Body of pancreas (tissue), 4 donors: ENCODE measurements around the gene TANC2. TPM values are rescaled to one million over a fixed set of nuclear protein-coding genes. Genes with fewer than 3 reads are reported as not detected.

Source experiments
- ATAC-seq: fragments of 150-250 bp; one replicate; pipeline ENCODE4 v1.9.1; 2016
- DNase-seq, 4 donors: peaks; one replicate each; pipeline ENCODE4 v3.0.0-alpha.2; 2019
- H3K27ac ChIP-seq, 4 donors: fragments of 200-600 bp; sonication (generic); 1 replicate in 3 of 4; 2 replicates in 1 of 4; pipeline versions ENCODE4 v1.5.1 to v1.6.1; 2016 to 2019; ENCODE audit warnings: mild to moderate bottlenecking in 1 of 4, mixed read lengths in 1 of 4, moderate library complexity in 1 of 4
- H3K27me3 ChIP-seq, 2 donors: fragments of 200-600 bp; sonication (generic); one replicate each; pipeline ENCODE4 v1.6.0; 2016; ENCODE audit warnings: mild to moderate bottlenecking in 1 of 2
- H3K36me3 ChIP-seq, 2 donors: fragments of 200-600 bp; sonication (generic); replicated peaks in 1 of 2; 2 replicates each; pipeline ENCODE4 v1.5.1; 2016; ENCODE audit warnings: low read depth in 2 of 2; ENCODE audit not compliant: insufficient read depth in 1 of 2
- H3K4me1 ChIP-seq: fragments of 200-600 bp; sonication (generic); one replicate; pipeline ENCODE4 v1.6.0; 2016
- H3K4me3 ChIP-seq, 2 donors: fragments of 200-600 bp; sonication (generic); 1 replicate in 1 of 2; 2 replicates in 1 of 2; pipeline ENCODE4 v1.5.1; 2016 to 2019
- H3K9me3 ChIP-seq, 3 donors: fragments of 200-600 bp; sonication (generic); 1 replicate in 2 of 3; 2 replicates in 1 of 3; pipeline ENCODE4 v1.5.1; 2016
- CTCF ChIP-seq, 7 experiments: fragments of 450-650 bp in 4 of 7; fragments of 200-600 bp in 3 of 7; sonication (generic) in 3 of 7; IDR thresholded peaks; one replicate each; pipeline ENCODE4 v1.5.1; 2016 to 2019; ENCODE audit warnings: antibody characterized with exemption in 7 of 7
- POLR2A ChIP-seq, 3 donors: fragments of 450-650 bp; IDR thresholded peaks; one replicate each; pipeline ENCODE4 v1.6.1; 2016; ENCODE audit warnings: antibody characterized with exemption in 3 of 3, mild to moderate bottlenecking in 2 of 3
- WGBS, 2 donors: methylation state at CpG; one replicate each; pipeline ENCODE4 v1.1.5; 2017; 5-methylcytosine and 5-hydroxymethylcytosine counted together
- intact Hi-C: fragments of 100-400 bp; cut with DNase I; formaldehyde crosslinking; loops from one replicate; pipeline ENCODE4 v1.15.1; 2023
- total RNA-seq, 2 donors: library from RNA; depleted of rRNA; stranded (reverse); fragments of >200 nt; gene quantifications; one replicate each; pipeline ENCODE4 v1.1.0, GENCODE V29; 2016

The TANC2 gene
- total RNA-seq, 2 donors from 2014 or later: 9.6 to 29.1 TPM

- no peak overlapping the region for H3K27ac ChIP-seq
- intact Hi-C loops: no loop called here
- H3K36me3 ChIP-seq: no peaks in the 10 kb centered on the region
- no peaks in the 10 kb centered on the region for H3K27me3 ChIP-seq
- no peak for TF ChIP-seq POLR2A (IDR thresholded peaks at IDR 0.05)
- no peak for TF ChIP-seq CTCF (IDR thresholded peaks at IDR 0.05)
- WGBS, 2 donors: 77 to 79% methylated on average over 2 of the region's 2 CpGs
- H3K4me1 ChIP-seq: no peaks in the 10 kb centered on the region
- H3K9me3 ChIP-seq: no peaks in the 10 kb centered on the region
- ATAC-seq: no peak
- no peak overlapping the region for H3K4me3 ChIP-seq
- no peak for DNase-seq
Measured at GRCh38 chr17:62935523-62935922, 30.5 kb upstream of the TANC2 start.

GRCh38 chr17:62937606-62938005, 28.4 kb upstream of the TANC2 start:
- intact Hi-C loops: no loop called here
- Histone ChIP-seq H3K27me3 (no peaks in the 10 kb centered on the region), H3K27ac (no peak overlapping the region), H3K4me3 (no peak overlapping the region), H3K36me3 (no peaks in the 10 kb centered on the region), H3K4me1 (no peaks in the 10 kb centered on the region), H3K9me3 (no peaks in the 10 kb centered on the region)
- WGBS, 2 donors: 14 to 15% methylated on average over 1 of the region's 1 CpG
- ATAC-seq (no peak), DNase-seq (no peak)
- TF ChIP-seq POLR2A (IDR thresholded peaks at IDR 0.05) (no peak), CTCF (IDR thresholded peaks at IDR 0.05) (no peak)

GRCh38 chr17:62941358-62941991, 24.6 kb upstream of the TANC2 start:
- intact Hi-C loops: no loop called here
- no peaks in the 10 kb centered on the region for H3K4me1 ChIP-seq
- no peaks in the 10 kb centered on the region for H3K9me3 ChIP-seq
- no peaks in the 10 kb centered on the region for H3K27me3 ChIP-seq
- no peaks in the 10 kb centered on the region for H3K36me3 ChIP-seq
- TF ChIP-seq POLR2A (IDR thresholded peaks at IDR 0.05) (no peak), CTCF (IDR thresholded peaks at IDR 0.05) (no peak)
- DNase-seq (no peak), ATAC-seq (no peak)
- 58 to 62% methylated on average over 4 of the region's 4 CpGs for WGBS, 2 donors
- H3K4me3 ChIP-seq: no peak overlapping the region
- no peak overlapping the region for H3K27ac ChIP-seq

- Histone ChIP-seq H3K4me1 (no peaks in the 10 kb centered on the region), H3K9me3 (no peaks in the 10 kb centered on the region), H3K36me3 (no peaks in the 10 kb centered on the region), H3K27ac (no peak overlapping the region), H3K27me3 (no peaks in the 10 kb centered on the region), H3K4me3 (no peak overlapping the region)
- intact Hi-C loops: no loop called here
- ATAC-seq (no peak), DNase-seq (no peak)
- WGBS, 2 donors: 89 to 100% methylated on average over 1 of the region's 1 CpG
- TF ChIP-seq CTCF (IDR thresholded peaks at IDR 0.05): no peak
- no peak for TF ChIP-seq POLR2A (IDR thresholded peaks at IDR 0.05)
Measured at GRCh38 chr17:62948370-62948769, 17.7 kb upstream of the TANC2 start.

- ATAC-seq: no peak
- no peaks in the 10 kb centered on the region for H3K9me3 ChIP-seq
- WGBS, 2 donors: 79 to 83% methylated on average over 3 of the region's 3 CpGs
- no peak for TF ChIP-seq CTCF (IDR thresholded peaks at IDR 0.05)
- no peak for TF ChIP-seq POLR2A (IDR thresholded peaks at IDR 0.05)
- no peak overlapping the region for H3K4me3 ChIP-seq
- no peak overlapping the region for H3K27ac ChIP-seq
- H3K4me1 ChIP-seq: no peaks in the 10 kb centered on the region
- H3K27me3 ChIP-seq: no peaks in the 10 kb centered on the region
- no peaks in the 10 kb centered on the region for H3K36me3 ChIP-seq
- intact Hi-C loops: no loop called here
- no peak for DNase-seq
Measured at GRCh38 chr17:62949036-62949435, 17.0 kb upstream of the TANC2 start.
